Measurements from ENCODE around the gene MLH1. TPM values are rescaled to one million over a fixed set of nuclear protein-coding genes. Genes with fewer than 3 reads are reported as not detected.

The MLH1 gene
- total and polyA plus RNA-seq, 7 donors, result 9.0 to 60.3 (median 27.2) TPM

DNA sequence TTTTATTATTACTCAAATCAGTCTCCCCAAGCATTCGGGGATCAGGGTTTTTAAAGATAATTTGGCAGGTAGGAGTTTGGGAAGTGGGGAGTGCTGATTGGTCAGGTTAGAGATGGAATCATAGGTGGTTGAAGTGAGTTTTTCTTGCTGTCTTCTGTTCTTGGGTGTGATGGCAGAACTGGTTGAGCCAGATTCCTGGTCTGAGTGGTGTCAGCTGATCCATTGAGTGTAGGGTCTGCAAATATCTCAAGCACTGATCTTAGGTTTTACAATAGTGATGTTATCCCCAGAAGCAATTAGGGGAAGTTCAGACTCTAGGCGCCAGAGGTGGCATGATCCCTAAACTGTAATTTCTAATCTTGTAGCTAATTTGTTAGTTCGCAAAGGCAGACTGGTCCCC lies 27.9 kb upstream of the MLH1 start:
- no peak for DNase-seq
- Histone ChIP-seq H3K36me3 (no peaks in the 10 kb centered on the region), H3K27me3 (no peaks in the 10 kb centered on the region), H3K4me3 (no peak overlapping the region), H3K4me1 (no peaks in the 10 kb centered on the region), H3K9me3 (no peaks in the 10 kb centered on the region), H3K27ac (no peak overlapping the region)
- 73 to 74% methylated on average over 3 of the region's 3 CpGs for WGBS, 2 donors
- intact Hi-C loops (cut with DNase I), result no loop called here
- TF ChIP-seq, protein P1, sequence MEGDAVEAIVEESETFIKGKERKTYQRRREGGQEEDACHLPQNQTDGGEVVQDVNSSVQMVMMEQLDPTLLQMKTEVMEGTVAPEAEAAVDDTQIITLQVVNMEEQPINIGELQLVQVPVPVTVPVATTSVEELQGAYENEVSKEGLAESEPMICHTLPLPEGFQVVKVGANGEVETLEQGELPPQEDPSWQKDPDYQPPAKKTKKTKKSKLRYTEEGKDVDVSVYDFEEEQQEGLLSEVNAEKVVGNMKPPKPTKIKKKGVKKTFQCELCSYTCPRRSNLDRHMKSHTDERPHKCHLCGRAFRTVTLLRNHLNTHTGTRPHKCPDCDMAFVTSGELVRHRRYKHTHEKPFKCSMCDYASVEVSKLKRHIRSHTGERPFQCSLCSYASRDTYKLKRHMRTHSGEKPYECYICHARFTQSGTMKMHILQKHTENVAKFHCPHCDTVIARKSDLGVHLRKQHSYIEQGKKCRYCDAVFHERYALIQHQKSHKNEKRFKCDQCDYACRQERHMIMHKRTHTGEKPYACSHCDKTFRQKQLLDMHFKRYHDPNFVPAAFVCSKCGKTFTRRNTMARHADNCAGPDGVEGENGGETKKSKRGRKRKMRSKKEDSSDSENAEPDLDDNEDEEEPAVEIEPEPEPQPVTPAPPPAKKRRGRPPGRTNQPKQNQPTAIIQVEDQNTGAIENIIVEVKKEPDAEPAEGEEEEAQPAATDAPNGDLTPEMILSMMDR (IDR thresholded peaks at IDR 0.05), result no peak
- TF ChIP-seq EP300 (IDR thresholded peaks at IDR 0.05) (no peak), POLR2A (IDR thresholded peaks at IDR 0.05) (no peak), POLR2AphosphoS5 (IDR thresholded peaks at IDR 0.05) (no peak)

DNA sequence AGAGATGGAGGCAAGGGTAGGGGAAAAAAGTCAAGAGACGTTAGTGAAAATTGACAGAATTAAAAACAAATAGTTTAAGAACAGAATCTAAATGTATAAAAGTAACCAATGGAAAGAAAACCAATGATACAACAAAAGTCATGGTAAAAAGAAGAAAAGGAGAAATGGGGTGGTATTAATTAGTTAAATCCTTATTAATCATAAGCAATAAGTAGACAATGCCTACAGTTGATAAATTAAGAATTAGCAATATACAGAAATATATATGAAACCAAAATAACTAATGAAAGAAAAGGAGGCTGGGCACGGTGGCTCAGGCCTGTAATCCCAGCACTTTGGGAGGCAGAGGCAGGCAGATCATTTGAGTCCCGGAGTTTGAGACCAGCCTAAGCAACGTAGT lies 24.2 kb upstream of the MLH1 start:
- 88 to 93% methylated on average over 4 of the region's 4 CpGs for whole genome bisulfite sequencing, 2 donors
- no peak for DNase-seq
- Histone ChIP-seq H3K4me1 (no peaks in the 10 kb centered on the region), H3K27me3 (no peaks in the 10 kb centered on the region), H3K27ac (no peak overlapping the region), H3K36me3 (no peaks in the 10 kb centered on the region), H3K4me3 (no peak overlapping the region), H3K9me3 (no peaks in the 10 kb centered on the region)
- intact Hi-C loops (cut with DNase I), result no loop called here
- TF ChIP-seq, protein P1 (IDR thresholded peaks at IDR 0.05), result no peak
- no peak for TF ChIP-seq POLR2AphosphoS5 (IDR thresholded peaks at IDR 0.05)
- TF ChIP-seq POLR2A (IDR thresholded peaks at IDR 0.05), result no peak
- TF ChIP-seq EP300 (IDR thresholded peaks at IDR 0.05), result no peak

DNA sequence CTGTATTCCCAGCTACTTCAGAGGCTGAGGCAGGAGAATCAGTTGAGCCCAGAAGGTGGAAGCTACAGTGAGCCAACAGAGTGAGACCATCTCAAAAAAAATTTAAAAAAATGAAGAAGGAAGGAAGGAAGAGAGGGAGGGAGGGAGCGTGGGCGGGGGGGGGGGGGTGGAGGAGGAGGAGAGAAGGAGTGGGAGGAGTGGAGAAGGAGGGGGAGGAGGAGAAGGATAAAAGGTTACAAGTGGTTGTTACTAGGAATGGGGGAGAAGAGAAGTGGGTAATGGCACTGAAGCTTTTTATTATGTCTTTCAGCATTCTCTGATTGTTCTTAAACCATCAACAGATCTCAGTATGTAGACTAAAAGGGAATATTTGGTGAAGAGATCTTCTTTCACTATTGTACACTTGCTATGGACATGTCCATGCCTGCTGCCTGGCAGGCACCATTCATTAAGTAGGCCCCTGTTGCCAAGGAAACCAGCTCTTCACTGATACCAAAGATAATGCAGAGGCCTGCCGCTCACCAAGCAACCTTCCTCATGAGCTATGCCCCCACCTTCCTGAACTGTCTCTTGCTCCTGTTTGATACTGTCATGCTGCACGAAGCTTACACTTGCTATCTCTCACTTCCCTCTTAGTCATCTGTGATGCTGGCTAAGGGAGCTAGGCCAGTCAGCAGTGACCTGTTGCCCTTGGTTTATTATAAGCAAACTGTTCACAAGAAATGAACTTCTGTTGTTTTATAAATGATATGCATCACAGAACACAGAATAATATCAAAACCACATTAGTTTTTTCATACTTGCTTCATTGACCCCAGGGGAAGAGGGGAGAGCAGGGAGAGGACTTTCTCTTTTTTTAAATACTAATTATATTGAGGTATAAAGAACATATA lies 23.5 kb upstream of the MLH1 start:
- intact Hi-C loops (cut with DNase I), result no loop called here
- Histone ChIP-seq H3K36me3 (no peaks in the 10 kb centered on the region), H3K27me3 (no peaks in the 10 kb centered on the region), H3K27ac (no peak overlapping the region), H3K4me1 (no peaks in the 10 kb centered on the region), H3K9me3 (no peaks in the 10 kb centered on the region), H3K4me3 (no peak overlapping the region)
- 53 to 67% methylated on average over 3 to 4 of the region's 4 CpGs for WGBS, 2 donors
- TF ChIP-seq POLR2A (IDR thresholded peaks at IDR 0.05) (no peak), EP300 (IDR thresholded peaks at IDR 0.05) (no peak), POLR2AphosphoS5 (IDR thresholded peaks at IDR 0.05) (no peak)
- no peak for DNase-seq

DNA sequence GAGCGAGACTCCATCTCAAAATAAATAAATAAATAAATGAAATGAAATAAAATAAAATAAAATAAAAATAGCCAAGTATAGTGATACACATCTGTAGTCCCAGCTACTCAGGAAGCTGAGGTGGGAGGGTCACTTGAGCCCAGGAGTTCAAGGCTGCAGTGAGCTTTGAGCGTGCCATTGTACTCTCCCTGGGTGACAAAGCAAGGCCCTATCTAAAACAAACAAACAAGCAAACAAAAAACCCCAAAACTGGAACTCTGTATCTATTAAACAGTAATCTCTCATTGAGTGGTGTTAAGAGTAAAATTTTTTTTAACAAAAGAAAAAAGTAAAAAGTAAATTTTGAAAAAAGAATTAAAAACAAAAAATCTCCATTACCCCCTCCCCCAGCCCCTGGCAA lies 21.2 kb upstream of the MLH1 start:
- Histone ChIP-seq H3K36me3 (no peaks in the 10 kb centered on the region), H3K9me3 (no peaks in the 10 kb centered on the region), H3K27me3 (no peaks in the 10 kb centered on the region), H3K27ac (no peak overlapping the region), H3K4me3 (no peak overlapping the region), H3K4me1 (no peaks in the 10 kb centered on the region)
- WGBS, 2 donors, result 94 to 97% methylated on average over 2 of the region's 2 CpGs
- DNase-seq, result no peak
- intact Hi-C loops (cut with DNase I), result no loop called here
- TF ChIP-seq EP300 (IDR thresholded peaks at IDR 0.05) (no peak), POLR2A (IDR thresholded peaks at IDR 0.05) (no peak), POLR2AphosphoS5 (IDR thresholded peaks at IDR 0.05) (no peak)
- TF ChIP-seq, protein P1 (IDR thresholded peaks at IDR 0.05), result no peak

DNA sequence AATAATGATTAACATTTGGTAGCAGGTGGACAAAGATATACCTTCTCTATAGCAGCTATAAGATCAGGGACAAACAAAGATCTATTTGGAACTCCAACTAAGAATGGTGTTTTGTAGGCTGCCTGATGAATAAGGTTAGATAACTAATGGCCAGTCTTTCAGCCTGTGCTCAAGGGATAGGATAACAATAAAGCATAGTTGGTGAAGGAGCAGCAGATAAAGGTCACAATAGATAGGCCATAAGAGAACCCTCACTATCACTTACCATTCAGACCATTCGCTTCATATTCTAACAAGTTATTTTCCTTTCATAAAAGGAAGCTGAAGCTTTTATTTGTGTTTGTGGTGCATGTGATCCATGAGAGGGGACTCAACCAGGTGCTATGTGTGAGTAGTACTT lies 20.2 kb upstream of the MLH1 start:
- no peaks in the 10 kb centered on the region for H3K4me1 ChIP-seq
- intact Hi-C loops (cut with DNase I), result no loop called here
- DNase-seq, result no peak
- WGBS, 2 donors, result 98% methylated on average over 1 of the region's 1 CpG
- no peak overlapping the region for H3K4me3 ChIP-seq
- no peaks in the 10 kb centered on the region for H3K9me3 ChIP-seq
- no peaks in the 10 kb centered on the region for H3K27me3 ChIP-seq
- no peak overlapping the region for H3K27ac ChIP-seq
- no peaks in the 10 kb centered on the region for H3K36me3 ChIP-seq
- no peak for TF ChIP-seq EP300 (IDR thresholded peaks at IDR 0.05)
- TF ChIP-seq, protein P1 (IDR thresholded peaks at IDR 0.05), result no peak
- TF ChIP-seq POLR2AphosphoS5 (IDR thresholded peaks at IDR 0.05), result no peak
- TF ChIP-seq POLR2A (IDR thresholded peaks at IDR 0.05), result no peak

All from sigmoid colon (tissue), 7 donors.